ENCODE data around the gene MRPL22.

- no peak for TF ChIP-seq CTCF (IDR thresholded peaks at IDR 0.05 in 2 of 3, conservative IDR thresholded peaks at IDR 0.05 in 1 of 3; ENCODE audit: borderline replicate concordance in 1 of 3, insufficient read depth in 1 of 3, low read depth in 2 of 3, low read length in 2 of 3)
- TF ChIP-seq, protein P1, sequence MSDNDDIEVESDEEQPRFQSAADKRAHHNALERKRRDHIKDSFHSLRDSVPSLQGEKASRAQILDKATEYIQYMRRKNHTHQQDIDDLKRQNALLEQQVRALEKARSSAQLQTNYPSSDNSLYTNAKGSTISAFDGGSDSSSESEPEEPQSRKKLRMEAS (IDR thresholded peaks at IDR 0.05): no peak
- no peak for TF ChIP-seq REST (IDR thresholded peaks at IDR 0.05; ENCODE audit: low read depth)
- no peak for TF ChIP-seq EZH2 (IDR thresholded peaks at IDR 0.05)
- TF ChIP-seq EZH2phosphoT487 (IDR thresholded peaks at IDR 0.05; ENCODE audit: borderline replicate concordance): no peak
- no peak for TF ChIP-seq RAD21 (IDR thresholded peaks at IDR 0.05; ENCODE audit: low read depth)
- no peak for TF ChIP-seq POLR2AphosphoS5 (IDR thresholded peaks at IDR 0.05; ENCODE audit: low read depth, low read length)
- no peak for TF ChIP-seq POLR2A (IDR thresholded peaks at IDR 0.05; ENCODE audit: borderline replicate concordance, extremely low read depth, insufficient read depth, insufficient read length)
- TF ChIP-seq ZBTB33 (IDR thresholded peaks at IDR 0.05; ENCODE audit: extremely low read depth, insufficient replicate concordance, low read length): no peak
- TF ChIP-seq TCF7L2 (IDR thresholded peaks at IDR 0.05; ENCODE audit: borderline replicate concordance, extremely low read depth, insufficient read depth, insufficient read length): no peak
- TF ChIP-seq SP1 (IDR thresholded peaks at IDR 0.05; ENCODE audit: low read depth): no peak
Observed at GRCh38 chr5:154893381-154893780, 47.5 kb upstream of the MRPL22 start.
